Effector CD4-positive, alpha-beta T cell (primary cell): ENCODE results near the gene SYT1.

Experiments
- DNase-seq: peaks from one replicate; pipeline ENCODE4 v3.0.0-alpha.2; 2020

Gene SYT1

DNA sequence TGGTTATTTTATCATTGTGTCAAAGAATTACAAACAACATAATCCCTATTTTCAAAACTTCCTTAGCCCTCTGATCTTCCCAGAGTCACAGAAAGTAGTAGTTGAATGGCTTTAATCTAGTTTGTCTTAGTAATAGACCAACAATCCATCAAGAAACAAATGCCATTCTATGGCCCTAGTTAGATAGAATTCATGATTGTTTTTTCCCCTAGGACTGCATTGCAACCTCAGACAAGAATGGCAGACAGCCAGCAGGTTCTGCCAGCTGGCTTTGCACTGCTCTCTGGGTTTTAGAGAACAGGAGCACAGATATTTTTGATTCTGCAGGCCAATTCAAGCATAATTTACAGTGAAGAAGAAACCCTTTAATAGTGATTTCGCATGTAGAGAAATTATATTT lies 33.8 kb downstream of the SYT1 start:
- no peak for DNase-seq

DNA sequence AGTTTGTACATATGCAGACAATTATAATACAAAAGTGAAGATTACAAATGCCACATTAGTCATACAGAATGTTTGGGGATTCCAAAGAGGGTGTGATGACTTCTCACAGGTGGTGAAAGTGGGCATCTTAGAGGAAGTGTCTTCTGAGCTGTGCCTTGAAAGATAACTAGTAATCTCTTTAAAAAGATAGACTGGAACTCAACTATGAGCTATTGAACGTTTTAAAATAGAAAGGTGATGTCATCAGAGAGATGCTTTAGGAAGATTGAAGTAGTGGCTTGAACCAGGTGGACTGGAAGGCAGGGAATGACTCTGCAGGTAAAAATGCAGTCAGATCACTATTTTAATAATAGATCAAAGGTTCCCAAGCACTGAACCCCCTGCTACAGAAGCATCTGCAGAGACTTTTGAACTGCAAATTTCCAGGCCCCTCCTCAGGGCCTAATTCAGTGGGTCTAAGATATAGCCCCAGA lies 50.3 kb downstream of the SYT1 start:
- no peak for DNase-seq

DNA sequence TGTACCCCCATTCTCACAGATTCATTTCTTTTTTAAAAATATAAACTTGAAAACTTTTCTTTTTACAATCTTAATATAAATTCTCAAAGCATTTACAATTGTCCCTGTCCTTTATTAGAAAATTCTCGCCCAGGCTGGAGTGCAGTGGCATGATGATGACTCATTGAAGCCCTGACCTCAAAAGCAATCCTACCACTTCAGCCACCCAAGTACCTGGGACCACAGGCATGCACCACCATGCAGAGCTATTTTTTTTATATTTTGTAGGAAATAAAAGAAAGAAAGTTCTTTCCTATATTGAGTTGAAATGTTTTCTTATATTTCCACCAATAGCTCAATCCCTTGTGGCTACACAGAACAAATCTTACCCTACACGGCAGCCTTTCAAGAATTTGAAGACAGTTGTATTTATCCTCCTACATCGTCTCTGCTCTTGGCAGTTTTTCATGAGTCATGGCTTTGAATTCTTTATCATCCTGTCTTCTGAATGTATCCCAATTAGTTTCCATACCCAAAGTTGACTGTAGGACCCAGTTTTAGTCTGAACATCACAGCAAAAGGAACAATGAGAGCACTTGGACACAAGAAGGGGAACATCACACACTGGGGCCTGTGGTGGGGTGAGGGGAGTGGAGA lies 52.4 kb downstream of the SYT1 start:
- no peak for DNase-seq

DNA sequence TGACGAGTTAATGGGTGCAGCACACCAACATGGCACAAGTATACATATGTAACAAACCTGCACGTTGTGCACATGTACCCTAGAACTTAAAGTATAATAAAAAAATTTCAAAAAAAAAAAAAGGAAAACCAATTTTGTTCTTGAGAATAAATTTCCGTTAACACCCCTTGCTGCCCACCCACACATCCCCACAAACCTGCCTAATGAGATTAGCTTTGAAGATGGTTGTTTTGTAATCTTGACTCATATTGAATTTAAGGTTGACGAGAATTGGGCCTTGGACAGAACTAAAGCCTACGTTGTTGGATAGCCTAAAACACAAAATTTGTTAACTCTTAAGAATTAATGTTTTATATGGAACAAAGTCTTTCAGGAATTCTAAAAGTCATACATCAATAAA lies 52.9 kb downstream of the SYT1 start:
- no peak for DNase-seq

DNA sequence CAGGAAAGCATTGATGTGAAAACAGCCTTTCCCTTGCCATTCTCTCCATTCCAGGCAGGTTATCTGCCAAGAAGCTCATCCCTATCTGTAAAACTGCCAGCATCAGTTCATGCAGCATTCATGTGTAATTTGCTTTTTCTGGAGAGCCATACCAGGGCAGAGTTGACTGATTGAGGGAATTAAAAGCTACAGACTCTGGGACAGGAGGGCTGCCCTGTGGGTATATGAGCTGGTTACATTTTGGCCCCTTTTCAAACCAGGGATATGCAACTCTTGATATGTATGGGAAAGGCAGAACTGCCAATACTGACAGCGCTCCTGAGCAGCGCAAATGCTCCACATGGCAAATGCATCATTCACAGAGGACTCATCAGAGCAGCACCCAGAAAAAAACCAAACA lies 53.7 kb downstream of the SYT1 start:
- DNase-seq = no peak

DNA sequence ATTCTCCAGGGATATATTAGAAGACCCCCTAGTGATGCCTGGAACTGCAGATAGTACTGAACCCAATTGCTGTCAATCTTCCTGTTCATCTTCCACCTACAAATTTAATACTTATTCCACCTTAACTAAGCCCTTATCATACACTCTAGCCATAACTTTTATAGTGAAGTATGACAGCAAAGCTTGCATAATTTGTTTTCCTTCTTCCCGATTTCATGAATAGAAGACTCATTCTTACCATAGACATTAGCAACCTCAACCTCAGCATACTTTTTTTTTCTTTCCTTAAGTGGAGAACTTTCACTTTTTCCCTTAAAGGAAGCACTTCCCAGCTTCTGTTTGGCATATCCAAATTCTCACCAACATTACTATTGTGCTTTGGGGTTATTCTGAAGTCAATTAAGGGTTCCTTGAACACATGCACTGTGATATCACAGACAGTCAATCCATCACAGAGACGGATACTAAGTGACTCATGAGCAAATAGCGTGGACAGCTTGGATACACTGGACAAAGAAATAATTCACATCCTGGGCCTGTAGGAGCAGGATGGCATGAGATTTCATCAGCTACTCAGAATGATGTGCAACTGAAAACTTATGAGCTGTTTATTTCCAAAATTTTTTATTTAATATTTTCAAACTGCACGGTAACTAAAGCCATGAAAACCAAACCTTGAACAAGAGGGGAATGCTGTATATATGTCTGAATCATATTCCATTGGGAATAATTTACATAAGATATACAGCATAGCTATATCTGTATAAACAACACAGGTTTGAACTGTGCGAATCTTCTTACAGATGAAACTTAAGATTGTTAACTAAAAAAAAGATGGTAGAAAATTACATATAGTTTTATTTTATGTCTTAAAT lies 63.9 kb downstream of the SYT1 start:
- DNase-seq = no peak

DNA sequence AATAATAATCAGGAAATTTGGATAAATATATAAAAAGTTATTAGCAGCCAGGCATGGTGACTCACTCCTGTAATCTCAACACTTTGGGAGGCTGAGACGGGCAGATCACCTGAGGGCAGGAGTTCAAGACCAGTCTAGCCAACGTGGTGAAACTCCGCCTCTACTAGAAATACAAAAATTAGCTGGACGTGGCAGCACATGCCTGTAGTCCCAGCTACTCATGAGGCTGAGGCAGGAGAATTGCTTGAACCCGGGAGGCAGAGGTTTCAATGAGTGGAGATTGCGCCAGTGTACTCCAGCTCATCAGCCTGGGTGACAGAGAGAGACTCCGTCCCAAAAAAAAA lies 64.5 kb downstream of the SYT1 start:
- DNase-seq = no peak

DNA sequence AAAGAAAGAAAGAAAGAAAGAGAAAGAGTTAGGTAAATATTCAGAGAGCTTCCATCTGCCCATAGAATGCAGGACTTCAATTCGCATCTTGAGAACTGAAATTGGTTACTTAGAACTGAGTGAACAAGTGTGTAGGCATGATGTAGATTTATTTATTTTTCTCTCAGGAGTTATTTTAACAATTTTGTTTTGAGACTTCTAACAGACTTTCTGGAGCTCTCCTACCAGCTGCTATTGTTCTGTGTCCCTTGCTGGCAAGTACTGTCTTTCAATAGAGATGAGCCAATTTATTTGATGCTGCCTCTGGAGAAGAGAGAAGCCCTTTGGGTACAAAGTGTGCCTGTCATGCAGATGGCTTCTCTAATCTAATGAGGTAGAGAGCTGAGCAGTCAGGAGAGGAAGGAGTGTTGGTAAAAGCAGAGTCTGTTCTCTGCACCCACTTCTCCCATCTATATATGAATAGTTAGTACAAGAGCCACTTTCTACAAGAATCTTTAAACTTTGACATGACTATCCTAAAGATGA lies 67.0 kb downstream of the SYT1 start:
- DNase-seq = no peak

DNA sequence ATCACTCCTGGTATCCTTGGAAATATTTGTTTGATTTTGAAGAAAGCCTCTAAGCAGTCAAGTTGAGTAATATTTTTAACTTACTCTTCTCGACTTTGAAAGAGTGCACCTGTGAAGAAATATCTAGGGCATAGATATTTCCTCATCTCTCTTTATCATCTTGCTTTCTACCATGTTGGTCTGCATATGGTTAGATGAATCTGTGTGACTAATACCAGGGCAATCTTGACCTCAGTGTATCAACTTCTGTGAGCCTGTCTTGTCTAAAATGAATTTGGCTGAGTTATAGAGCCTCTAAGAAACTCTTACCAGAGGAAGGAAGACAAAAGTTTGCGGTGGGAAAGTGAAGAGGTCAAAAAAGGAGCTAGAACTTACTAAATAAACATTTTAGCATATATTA lies 68.4 kb downstream of the SYT1 start:
- DNase-seq = no peak

DNA sequence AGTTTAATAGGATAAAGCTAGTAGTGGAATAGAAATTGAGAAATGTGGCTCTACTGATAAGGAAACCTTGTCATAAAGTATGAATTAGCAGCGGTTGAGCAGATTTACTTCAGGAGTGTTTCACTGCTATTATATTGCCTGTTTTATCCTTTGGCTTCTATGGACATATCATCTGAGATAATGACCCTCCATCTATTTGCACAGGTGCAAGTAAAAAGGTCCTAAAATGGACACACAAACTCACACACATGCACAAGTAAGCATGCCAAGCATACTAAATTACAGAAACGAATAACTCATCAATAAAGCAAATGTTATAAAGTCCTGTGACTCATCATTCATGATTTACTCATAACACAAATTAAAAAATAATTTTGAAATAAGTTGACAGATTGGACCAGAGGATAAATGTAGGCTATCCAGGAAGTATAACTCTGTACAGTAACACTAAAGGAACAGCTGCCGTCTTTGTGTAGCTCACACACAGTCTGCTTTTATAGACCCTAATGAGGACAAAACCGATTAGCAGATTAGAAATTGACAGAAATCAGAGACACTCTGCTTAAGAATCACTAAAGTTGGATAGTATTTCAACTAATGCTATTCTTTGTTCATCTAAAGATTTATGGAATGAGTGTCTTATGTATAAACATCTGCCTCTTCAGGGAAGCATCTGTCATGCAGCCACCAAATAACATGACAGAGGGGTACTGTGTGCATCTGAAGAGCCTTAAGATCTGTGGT lies 73.9 kb downstream of the SYT1 start:
- DNase-seq = no peak

DNA sequence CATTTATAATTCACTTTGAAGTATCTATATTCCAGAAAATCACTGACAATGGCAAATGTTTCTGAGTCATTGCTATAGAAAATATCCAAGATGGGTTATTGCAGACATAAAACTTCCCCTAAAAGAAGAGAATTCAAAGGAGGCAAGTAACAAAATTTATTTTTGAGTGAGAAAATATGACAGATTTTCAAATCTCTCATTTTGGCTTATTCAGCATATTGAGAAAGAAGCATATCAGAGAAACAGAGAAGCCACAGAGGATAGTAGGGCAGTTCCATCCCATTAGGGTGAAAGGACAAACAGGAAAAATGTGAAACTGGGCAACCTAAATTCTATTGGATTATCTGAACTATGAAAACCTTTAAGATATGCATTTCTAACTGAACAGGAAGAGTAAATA lies 85.0 kb downstream of the SYT1 start:
- no peak for DNase-seq

DNA sequence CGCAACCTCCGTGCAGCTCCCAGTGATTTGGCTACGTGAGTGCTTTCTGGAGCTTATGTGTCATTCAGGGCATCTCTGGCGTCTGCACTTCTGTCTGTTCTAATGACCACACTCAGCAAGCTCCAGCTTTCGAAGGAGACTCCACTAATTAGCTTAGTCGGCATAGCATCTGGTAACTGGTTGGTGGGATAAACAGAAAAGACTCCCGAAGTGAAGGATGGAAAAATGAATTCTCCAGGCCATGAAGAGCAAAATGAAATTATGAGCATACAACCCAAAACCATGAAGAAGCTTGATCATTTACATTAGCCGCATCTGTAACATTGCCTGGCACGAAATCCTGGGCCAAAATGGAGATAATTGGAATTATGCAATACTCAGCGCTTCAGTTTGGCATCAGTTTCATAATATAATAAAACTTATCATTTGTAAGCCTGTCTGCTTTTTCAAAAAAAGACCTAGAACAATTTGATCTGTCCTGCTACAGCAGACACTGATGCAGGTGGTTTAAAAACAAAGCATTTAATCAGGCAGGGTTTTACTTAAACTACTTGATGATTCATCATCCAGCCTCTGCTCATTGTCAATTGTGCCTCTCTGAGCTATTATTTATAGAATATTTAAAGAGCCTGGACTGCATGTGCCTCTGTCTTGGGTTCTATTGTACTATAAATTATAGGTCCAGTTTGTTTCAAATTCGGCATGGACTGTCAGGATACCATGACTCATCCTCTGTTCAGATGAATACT lies 87.4 kb downstream of the SYT1 start:
- DNase-seq = no peak

DNA sequence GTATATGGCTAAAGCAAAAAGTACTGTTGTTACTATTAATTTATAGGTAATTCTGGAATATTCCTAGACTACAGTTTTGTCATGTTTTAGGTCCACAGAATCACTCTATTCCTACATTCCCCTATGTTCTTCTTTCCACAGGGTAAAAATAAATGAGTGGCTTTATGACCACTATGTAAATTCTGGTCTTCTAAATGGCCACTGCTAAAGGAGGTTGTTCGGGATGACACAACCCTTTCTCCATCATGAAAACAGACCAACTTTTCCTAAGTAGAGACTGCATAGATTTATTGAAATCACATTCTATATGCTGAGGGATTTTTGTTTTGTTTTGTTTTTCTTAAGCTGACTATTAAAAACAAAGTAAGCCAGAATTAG lies 88.0 kb downstream of the SYT1 start:
- no peak for DNase-seq

DNA sequence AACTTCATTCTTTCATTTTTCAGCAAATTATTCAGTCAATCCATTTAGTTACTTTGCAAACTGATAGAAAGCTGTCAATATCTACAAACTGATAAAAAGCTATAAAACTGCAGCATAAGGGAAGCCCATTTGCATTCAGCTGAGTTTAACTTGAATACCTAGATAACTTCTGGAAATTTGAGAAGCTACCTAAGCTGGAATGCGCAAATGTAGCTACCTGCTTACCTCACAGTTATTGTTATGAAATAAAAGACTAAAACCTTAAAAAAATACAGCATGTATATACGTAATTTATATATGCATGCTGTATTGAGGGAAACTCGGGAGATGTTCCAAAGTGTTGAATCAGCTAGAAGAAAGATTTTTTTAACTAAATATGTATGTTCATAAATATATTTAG lies 94.4 kb downstream of the SYT1 start:
- no peak for DNase-seq

DNA sequence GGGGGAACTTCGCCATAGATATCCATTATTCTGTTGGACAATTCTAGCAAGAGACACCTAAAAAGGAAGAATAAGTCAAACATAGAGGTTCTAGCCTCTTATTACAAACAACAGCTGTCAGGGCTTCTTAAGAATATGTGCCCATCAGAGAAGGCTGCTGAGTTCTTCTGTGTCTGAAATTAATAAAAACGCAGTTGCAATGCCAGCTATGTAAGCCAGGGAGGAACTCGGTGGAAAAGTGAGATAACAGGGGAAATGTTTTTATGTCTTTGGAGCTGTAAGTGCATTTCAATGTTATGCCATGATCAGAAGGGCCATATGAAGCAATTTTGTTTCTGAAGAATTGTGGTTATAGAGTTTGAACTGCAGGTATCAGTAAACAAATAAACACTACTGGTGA lies 95.0 kb downstream of the SYT1 start:
- no peak for DNase-seq

DNA sequence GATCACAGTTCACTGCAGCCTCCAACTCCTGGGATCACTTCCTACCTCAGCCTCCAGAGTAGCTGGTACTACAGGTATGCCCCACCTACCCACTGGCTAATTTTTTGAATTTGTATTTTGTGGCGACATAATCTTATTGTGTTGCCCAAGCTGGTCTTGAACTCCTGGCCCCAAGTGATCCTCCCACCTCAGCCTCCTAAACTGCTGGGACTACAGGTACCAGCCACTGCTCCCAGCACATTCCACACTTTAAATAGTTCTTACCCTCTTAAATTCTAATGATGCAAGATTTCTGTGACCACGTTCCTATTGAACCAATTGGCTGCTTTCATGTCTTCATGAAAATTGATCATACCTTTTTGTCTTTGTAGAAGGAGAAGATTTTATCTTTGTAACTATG lies 96.6 kb downstream of the SYT1 start:
- DNase-seq = no peak

DNA sequence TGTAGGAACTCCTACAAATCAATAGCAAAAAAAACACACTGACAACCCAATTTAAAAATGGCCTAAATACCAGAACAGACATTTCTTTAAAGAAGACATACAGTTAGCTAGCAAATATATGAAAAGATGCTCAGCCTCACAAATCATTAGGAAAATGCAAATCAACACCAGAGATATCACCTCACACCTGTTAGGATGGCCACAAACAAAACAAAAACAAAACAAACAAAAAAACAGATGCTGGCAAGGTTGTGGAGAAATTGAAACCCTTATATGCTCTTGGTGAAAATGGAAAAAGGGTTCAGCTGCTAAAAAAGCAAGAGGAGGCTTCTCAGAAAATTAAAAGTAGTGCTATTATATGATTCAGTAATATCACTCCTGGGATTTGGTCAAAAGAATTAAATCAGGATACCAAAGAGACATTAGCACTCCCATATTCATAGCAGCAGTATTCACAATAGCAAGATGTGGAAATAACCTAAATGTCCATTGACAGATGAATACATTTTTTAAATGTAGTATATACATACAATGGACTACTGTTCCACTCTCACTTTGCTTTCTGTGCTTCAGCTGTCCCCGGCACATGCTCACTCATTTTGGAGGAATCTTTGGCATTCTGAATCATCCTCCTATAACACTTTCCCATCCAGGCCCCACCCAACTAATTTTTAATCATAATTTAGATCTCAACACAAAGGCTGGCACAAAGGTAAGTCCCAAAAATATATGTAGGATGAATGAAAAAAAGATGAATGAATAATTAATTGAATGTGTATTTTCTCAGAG lies 99.1 kb downstream of the SYT1 start:
- no peak for DNase-seq

DNA sequence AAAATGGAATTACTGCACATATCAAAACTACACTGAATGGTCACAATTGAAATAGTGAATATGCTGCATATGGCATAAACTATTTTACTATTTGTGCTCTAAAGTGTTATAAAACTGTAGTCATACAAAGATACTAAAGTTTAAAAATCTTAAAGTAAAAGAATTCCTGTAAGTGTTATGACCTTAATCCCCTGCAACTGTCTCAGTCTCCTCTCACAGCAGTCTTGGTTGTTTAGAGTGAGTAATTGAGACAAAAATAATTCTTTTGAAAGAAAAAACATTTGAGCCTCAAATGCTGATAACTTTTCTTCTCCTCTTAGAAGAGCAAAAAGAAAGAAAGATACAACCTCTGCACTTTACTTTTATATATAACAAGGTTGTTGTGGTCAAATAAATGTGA lies 99.9 kb downstream of the SYT1 start:
- no peak for DNase-seq

DNA sequence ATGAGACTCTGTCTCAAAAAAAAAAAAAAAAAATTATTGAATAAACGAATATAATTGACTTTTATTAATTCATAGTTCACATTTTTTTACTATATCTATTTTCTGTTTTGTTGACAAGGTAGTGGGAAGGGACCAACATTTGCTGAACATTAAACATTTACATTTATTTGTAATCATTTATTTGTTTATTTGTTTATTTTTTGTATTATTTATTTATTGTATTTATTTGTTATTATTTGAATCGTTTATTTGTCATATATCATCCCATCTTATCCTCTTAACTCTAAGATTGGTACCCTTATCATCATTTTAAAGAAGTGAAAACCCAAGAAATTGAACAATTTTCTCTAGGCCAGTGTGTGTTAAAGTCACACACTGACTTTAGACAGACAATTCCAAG lies 101.5 kb downstream of the SYT1 start:
- DNase-seq = no peak

DNA sequence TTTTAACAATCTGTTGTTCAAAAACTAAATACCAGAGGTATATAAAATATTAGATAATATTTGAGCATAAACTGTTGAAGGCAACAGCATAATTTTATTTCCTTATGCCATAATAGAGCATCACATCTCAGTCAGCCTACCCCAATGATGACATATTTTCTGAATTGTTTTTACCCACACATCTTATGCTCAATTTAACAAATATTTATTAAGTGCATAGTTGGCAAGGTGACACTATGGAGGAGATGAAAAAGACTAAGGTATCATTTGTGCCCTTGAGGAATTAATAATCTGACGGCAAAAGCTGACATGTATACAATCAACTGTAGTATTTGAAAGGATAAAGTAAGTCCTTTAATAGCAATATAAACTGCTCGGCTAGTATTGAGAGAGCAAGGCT lies 102.4 kb downstream of the SYT1 start:
- no peak for DNase-seq

DNA sequence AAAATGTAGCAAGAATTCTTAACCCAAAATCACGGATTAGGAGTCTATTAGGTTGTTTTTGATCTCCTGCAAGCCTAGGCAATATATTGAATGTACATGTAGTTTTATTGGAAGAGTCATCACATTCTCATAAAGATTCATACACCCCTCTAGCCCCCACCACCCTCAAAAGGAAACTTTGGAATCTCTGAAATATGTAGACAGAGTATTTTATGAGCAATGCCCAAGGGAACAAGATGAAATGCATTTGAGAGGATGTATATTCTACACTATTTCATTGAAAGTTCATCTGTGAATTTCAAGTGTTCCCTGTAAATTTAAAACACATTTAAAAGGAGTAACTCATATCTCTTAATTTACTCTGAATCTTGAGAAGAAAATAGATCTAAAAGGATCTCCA lies 103.7 kb downstream of the SYT1 start:
- no peak for DNase-seq

DNA sequence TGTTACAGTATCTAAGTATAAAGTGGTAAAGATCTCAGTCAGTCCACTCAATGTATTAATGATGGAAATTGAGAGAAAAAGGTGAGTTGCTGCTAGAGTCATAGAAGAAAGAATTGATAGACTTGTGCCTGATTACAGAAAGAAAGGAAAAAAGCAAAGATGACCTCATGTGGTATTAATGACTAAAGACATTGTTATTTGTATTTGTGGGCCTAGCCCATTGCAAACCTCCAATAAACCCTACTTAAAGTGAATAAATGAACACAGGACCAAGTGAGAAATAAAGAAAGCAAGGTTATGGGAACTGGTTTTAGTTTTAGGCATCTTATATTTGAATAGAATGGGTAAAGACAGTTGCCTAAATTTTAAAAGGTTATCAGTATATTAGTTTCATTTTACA lies 105.5 kb downstream of the SYT1 start:
- no peak for DNase-seq
